Measurements from ENCODE around the gene ZDHHC14.
"Not testable (repeated sequence)": the region's sequence is repeated elsewhere in the genome, so short reads cannot be mapped to it uniquely, and the experiment has no call there.

Gene ZDHHC14

GRCh38 chr6:157552820-157553485 is 172.0 kb downstream of the ZDHHC14 start:
- DNase-seq (ENCODE audit: low spot score) = no peak

GRCh38 chr6:157554747-157555146 is 173.8 kb downstream of the ZDHHC14 start:
- DNase-seq (ENCODE audit: low spot score) = no peak

- DNase-seq (ENCODE audit: low spot score) = no peak
These were observed 174.6 kb downstream of the ZDHHC14 start for GRCh38 chr6:157555455-157556143.

- no peak for DNase-seq (ENCODE audit: low spot score)
These were observed 175.2 kb downstream of the ZDHHC14 start for GRCh38 chr6:157556144-157556645.

- DNase-seq (ENCODE audit: low spot score) = no peak
These were observed 175.9 kb downstream of the ZDHHC14 start for GRCh38 chr6:157556671-157557430.

GRCh38 chr6:157557559-157557958 is 176.6 kb downstream of the ZDHHC14 start:
- no peak for DNase-seq (ENCODE audit: low spot score)

- DNase-seq (ENCODE audit: low spot score) = no peak
These were observed 177.1 kb downstream of the ZDHHC14 start for GRCh38 chr6:157558049-157558448.

GRCh38 chr6:157558487-157559200 is 177.7 kb downstream of the ZDHHC14 start:
- no peak for DNase-seq (ENCODE audit: low spot score)

GRCh38 chr6:157559201-157559756 is 178.3 kb downstream of the ZDHHC14 start:
- no peak for DNase-seq (ENCODE audit: low spot score)

GRCh38 chr6:157560063-157560462 is 179.1 kb downstream of the ZDHHC14 start:
- not testable (repeated sequence) for DNase-seq (ENCODE audit: low spot score)

GRCh38 chr6:157560691-157561413 is 179.9 kb downstream of the ZDHHC14 start:
- DNase-seq (ENCODE audit: low spot score) = no peak

- no peak for DNase-seq (ENCODE audit: low spot score)
These were observed 180.4 kb downstream of the ZDHHC14 start for GRCh38 chr6:157561414-157561790.

GRCh38 chr6:157561929-157562810 is 181.2 kb downstream of the ZDHHC14 start:
- no peak for DNase-seq (ENCODE audit: low spot score)

GRCh38 chr6:157562997-157563396 is 182.0 kb downstream of the ZDHHC14 start:
- no peak for DNase-seq (ENCODE audit: low spot score)

- DNase-seq (ENCODE audit: low spot score) = no peak
These were observed 182.8 kb downstream of the ZDHHC14 start for GRCh38 chr6:157563611-157564284.

- DNase-seq (ENCODE audit: low spot score) = no peak
These were observed 187.7 kb downstream of the ZDHHC14 start for GRCh38 chr6:157568702-157569101.

GRCh38 chr6:157569543-157569942 is 188.6 kb downstream of the ZDHHC14 start:
- peak; percentile 7 for DNase-seq (ENCODE audit: low spot score)

GRCh38 chr6:157570104-157570503 is 189.1 kb downstream of the ZDHHC14 start:
- no peak for DNase-seq (ENCODE audit: low spot score)

- DNase-seq (ENCODE audit: low spot score) = no peak
These were observed 189.8 kb downstream of the ZDHHC14 start for GRCh38 chr6:157570752-157571151.

GRCh38 chr6:157571269-157571668 is 190.3 kb downstream of the ZDHHC14 start:
- DNase-seq (ENCODE audit: low spot score) = no peak
